Fibroblast of mammary gland (primary cell): ENCODE results near the gene CLIC4.

Experiments used
- DNase-seq: peaks from one replicate; pipeline ENCODE4 v3.0.0-alpha.2; 2010; ENCODE audit warnings: low read depth
- H3K4me3 ChIP-seq: 2 replicates; pipeline ENCODE4 v1.5.1; 2011; ENCODE audit warnings: low read depth, mild to moderate bottlenecking, low read length, moderate library complexity; ENCODE audit not compliant: control insufficient read depth
- TF ChIP-seq, protein P1 (sequence below): conservative IDR thresholded peaks from 2 replicates; pipeline ENCODE4 v1.5.1; 2011; ENCODE audit warnings: low read depth, low read length, inconsistent platforms; ENCODE audit not compliant: control insufficient read depth, insufficient read depth

Gene CLIC4

DNA sequence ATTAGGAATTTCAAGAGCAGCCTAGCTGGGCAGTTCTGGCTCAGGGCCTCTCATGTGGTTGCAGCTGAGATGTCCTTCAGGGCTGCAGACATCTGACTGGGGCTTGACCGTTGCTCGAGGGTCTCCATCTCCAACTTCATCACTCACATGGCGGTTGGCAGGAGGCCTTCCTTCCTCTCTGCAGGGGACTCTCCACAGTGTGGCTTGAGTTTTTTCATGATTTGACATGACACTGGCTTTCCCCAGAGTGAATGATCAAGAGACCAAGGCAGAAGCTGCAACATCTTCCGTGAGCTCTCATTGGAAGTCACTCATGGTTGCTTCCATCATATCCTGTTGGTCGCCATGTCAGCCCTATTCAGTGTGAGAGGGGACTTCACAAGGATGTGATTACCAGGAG lies 110.2 kb downstream of the CLIC4 start:
- DNase-seq, result no peak
- TF ChIP-seq, protein P1, sequence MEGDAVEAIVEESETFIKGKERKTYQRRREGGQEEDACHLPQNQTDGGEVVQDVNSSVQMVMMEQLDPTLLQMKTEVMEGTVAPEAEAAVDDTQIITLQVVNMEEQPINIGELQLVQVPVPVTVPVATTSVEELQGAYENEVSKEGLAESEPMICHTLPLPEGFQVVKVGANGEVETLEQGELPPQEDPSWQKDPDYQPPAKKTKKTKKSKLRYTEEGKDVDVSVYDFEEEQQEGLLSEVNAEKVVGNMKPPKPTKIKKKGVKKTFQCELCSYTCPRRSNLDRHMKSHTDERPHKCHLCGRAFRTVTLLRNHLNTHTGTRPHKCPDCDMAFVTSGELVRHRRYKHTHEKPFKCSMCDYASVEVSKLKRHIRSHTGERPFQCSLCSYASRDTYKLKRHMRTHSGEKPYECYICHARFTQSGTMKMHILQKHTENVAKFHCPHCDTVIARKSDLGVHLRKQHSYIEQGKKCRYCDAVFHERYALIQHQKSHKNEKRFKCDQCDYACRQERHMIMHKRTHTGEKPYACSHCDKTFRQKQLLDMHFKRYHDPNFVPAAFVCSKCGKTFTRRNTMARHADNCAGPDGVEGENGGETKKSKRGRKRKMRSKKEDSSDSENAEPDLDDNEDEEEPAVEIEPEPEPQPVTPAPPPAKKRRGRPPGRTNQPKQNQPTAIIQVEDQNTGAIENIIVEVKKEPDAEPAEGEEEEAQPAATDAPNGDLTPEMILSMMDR, result no peak
- H3K4me3 ChIP-seq, result no peak overlapping the region

GRCh38 chr1:24856787-24857506 lies 111.7 kb downstream of the CLIC4 start:
- TF ChIP-seq, protein P1, result no peak
- no peak overlapping the region for H3K4me3 ChIP-seq
- no peak for DNase-seq

DNA sequence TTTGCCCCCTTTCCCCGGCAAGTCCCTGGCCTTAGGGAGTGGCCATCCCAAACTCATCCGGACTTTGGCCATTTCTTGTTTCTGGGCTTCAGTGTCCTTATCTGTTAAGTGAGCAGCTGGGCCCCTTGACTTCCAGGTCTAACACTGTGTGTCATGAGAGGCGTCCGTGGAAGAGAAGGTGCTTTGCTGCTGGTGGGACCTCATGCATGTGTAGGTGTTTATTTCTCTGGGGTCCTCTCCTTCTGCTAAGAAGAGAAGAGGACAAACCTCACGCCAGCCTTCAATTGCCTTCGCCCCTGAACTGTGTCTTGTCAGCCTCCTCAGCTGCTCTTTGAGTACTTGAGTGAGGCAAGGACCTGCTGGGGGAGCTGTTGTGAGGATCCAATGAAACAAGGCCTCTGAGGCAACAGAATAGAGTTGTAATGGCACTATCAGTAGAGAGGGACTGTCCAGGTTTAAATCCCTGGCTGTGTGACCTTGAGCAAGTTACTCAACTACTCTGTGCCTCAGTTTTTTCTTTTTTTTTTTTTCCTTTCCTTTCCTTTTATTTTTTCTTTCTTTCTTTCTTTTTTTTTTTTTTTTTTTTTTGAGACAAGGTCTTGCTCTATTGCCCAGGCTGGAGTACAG lies 112.4 kb downstream of the CLIC4 start:
- no peak for DNase-seq
- H3K4me3 ChIP-seq, result no peak overlapping the region
- TF ChIP-seq, protein P1, result no peak

- DNase-seq, result no peak
- TF ChIP-seq, protein P1, result no peak
- no peak overlapping the region for H3K4me3 ChIP-seq
Observed at GRCh38 chr1:24858277-24858676, 113.0 kb downstream of the CLIC4 start.

- no peak overlapping the region for H3K4me3 ChIP-seq
- TF ChIP-seq, protein P1, result no peak
- DNase-seq, result no peak
Observed at GRCh38 chr1:24859063-24860010, 114.1 kb downstream of the CLIC4 start.

GRCh38 chr1:24860841-24861240 lies 115.6 kb downstream of the CLIC4 start:
- H3K4me3 ChIP-seq, result no peak overlapping the region
- no peak for DNase-seq
- TF ChIP-seq, protein P1, result no peak
